Liver (tissue), 9 donors: ENCODE data around the gene DHRS12. TPM values are rescaled to one million over a fixed set of nuclear protein-coding genes. Genes with fewer than 3 reads are reported as not detected.

Experiments used
- DNase-seq: peaks from one replicate; pipeline ENCODE4 v3.0.0-alpha.2; 2017; ENCODE audit warnings: low spot score
- H3K27ac ChIP-seq, 2 donors: one replicate each; pipeline ENCODE4 v1.7.0; 2013; ENCODE audit warnings: inconsistent platforms in 2 of 2, low read length in 2 of 2, control low read depth in 1 of 2, low read depth in 1 of 2, mild to moderate bottlenecking in 1 of 2
- H3K27me3 ChIP-seq, 4 donors: one replicate each; pipeline versions ENCODE4 v1.6.1 to v1.7.0; 2013; ENCODE audit warnings: low read length in 3 of 4, inconsistent platforms in 1 of 4, mild to moderate bottlenecking in 1 of 4, moderate library complexity in 1 of 4; ENCODE audit not compliant: control insufficient read depth in 4 of 4, insufficient read depth in 4 of 4
- H3K36me3 ChIP-seq, 4 donors: one replicate each; pipeline versions ENCODE4 v1.6.1 to v1.7.0; 2013; ENCODE audit warnings: low read length in 3 of 4, mild to moderate bottlenecking in 3 of 4, low read depth in 1 of 4, moderate library complexity in 1 of 4; ENCODE audit not compliant: control insufficient read depth in 4 of 4, insufficient read depth in 3 of 4
- H3K4me1 ChIP-seq, 4 donors: one replicate each; pipeline versions ENCODE4 v1.6.1 to v1.7.0; 2013; ENCODE audit warnings: low read length in 3 of 4, mild to moderate bottlenecking in 3 of 4, moderate library complexity in 1 of 4; ENCODE audit not compliant: control insufficient read depth in 4 of 4, insufficient read depth in 4 of 4
- H3K4me3 ChIP-seq, 3 donors: one replicate each; pipeline versions ENCODE4 v1.6.1 to v1.7.0; 2013; ENCODE audit warnings: low read length in 3 of 3, control low read depth in 1 of 3, low read depth in 1 of 3, mild to moderate bottlenecking in 1 of 3
- H3K9ac ChIP-seq, 2 donors: one replicate each; pipeline ENCODE4 v1.7.0; 2013; ENCODE audit warnings: low read length in 2 of 2, mild to moderate bottlenecking in 2 of 2, moderate library complexity in 2 of 2, control low read depth in 1 of 2, low read depth in 1 of 2
- H3K9me3 ChIP-seq, 4 donors: one replicate each; pipeline versions ENCODE4 v1.6.1 to v1.7.0; 2013; ENCODE audit warnings: low read length in 3 of 4; ENCODE audit not compliant: control insufficient read depth in 4 of 4
- ATF3 ChIP-seq: IDR thresholded peaks from 2 replicates; pipeline ENCODE4 v1.6.1; 2016; ENCODE audit warnings: antibody characterized with exemption
- EGR1 ChIP-seq, 2 donors: IDR thresholded peaks; 2 replicates each; pipeline ENCODE4 v1.6.1; 2016 to 2018; ENCODE audit warnings: antibody characterized with exemption in 2 of 2, low read depth in 2 of 2
- FOXA1 ChIP-seq: IDR thresholded peaks from 2 replicates; pipeline ENCODE4 v1.6.1; 2016; ENCODE audit warnings: antibody characterized with exemption
- FOXA2 ChIP-seq: IDR thresholded peaks from 2 replicates; pipeline ENCODE4 v1.6.1; 2016; ENCODE audit warnings: antibody characterized with exemption
- GABPA ChIP-seq, 2 donors: IDR thresholded peaks in 1 of 2; conservative IDR thresholded peaks in 1 of 2; 2 replicates each; pipeline ENCODE4 v1.6.1; 2016; ENCODE audit warnings: antibody characterized with exemption in 2 of 2, mild to moderate bottlenecking in 1 of 2, moderate library complexity in 1 of 2
- HNF4A ChIP-seq, 2 donors: conservative IDR thresholded peaks; 2 replicates each; pipeline ENCODE4 v1.6.1; 2016; ENCODE audit warnings: antibody characterized with exemption in 2 of 2, mild to moderate bottlenecking in 2 of 2
- HNF4G ChIP-seq: IDR thresholded peaks from 2 replicates; pipeline ENCODE4 v1.6.1; 2016; ENCODE audit warnings: antibody characterized with exemption
- JUND ChIP-seq, 2 donors: IDR thresholded peaks; 2 replicates each; pipeline ENCODE4 v1.6.1; 2016; ENCODE audit warnings: antibody characterized with exemption in 2 of 2
- NR2F2 ChIP-seq: IDR thresholded peaks from 2 replicates; pipeline ENCODE4 v1.6.1; 2016; ENCODE audit warnings: antibody characterized with exemption
- RAD21 ChIP-seq, 2 donors: IDR thresholded peaks; 2 replicates each; pipeline ENCODE4 v1.6.1; 2016; ENCODE audit warnings: antibody characterized with exemption in 2 of 2, mild to moderate bottlenecking in 2 of 2
- RXRA ChIP-seq, 2 donors: IDR thresholded peaks; 2 replicates each; pipeline ENCODE4 v1.6.1; 2017 to 2018; ENCODE audit warnings: antibody characterized with exemption in 2 of 2, mild to moderate bottlenecking in 1 of 2
- SP1 ChIP-seq: IDR thresholded peaks from 2 replicates; pipeline ENCODE4 v1.6.1; 2018; ENCODE audit warnings: antibody characterized with exemption, mild to moderate bottlenecking
- TAF1 ChIP-seq: conservative IDR thresholded peaks from 2 replicates; pipeline ENCODE4 v1.6.1; 2016; ENCODE audit warnings: antibody characterized with exemption, mild to moderate bottlenecking
- YY1 ChIP-seq: IDR thresholded peaks from 2 replicates; pipeline ENCODE4 v1.6.1; 2016; ENCODE audit warnings: antibody characterized with exemption, mild to moderate bottlenecking
- WGBS: extraction: QIAGEN DNeasy Blood & Tissue Kit; methylation state at CpG from one replicate; pipeline ENCODE4 v1.1.7; 2013; 5-methylcytosine and 5-hydroxymethylcytosine counted together
- polyA plus RNA-seq, 2 donors: library from polyadenylated mRNA; stranded (reverse) in 1 of 2; unstranded in 1 of 2; fragments of 200-250 nt in 1 of 2; fragments of >200 nt in 1 of 2; fragmentation: Nextera tagmentation in 1 of 2; extraction: Ambion mirVana in 1 of 2; gene quantifications; one replicate each; pipeline versions ENCODE4 v1.2.1 to v1.2.3, GENCODE V29; 2013 to 2015
- total RNA-seq, 2 donors: library from RNA; depleted of rRNA; stranded (reverse); fragments of >200 nt; gene quantifications; one replicate each; pipeline ENCODE4 v1.2.3, GENCODE V29; 2014
- TF ChIP-seq, protein P1 (sequence below): fragments of 150-350 bp; IDR thresholded peaks from 2 replicates; pipeline ENCODE4 v1.5.1; 2017; ENCODE audit warnings: improper control_type of control experiment, low read depth, low read length; ENCODE audit not compliant: missing input control
- TF ChIP-seq, protein P2 (sequence below): IDR thresholded peaks from 2 replicates; pipeline ENCODE4 v1.6.1; 2016; ENCODE audit warnings: antibody characterized with exemption
- TF ChIP-seq, protein P3 (sequence below): IDR thresholded peaks from 2 replicates; pipeline ENCODE4 v1.6.1; 2016; ENCODE audit warnings: antibody characterized with exemption, mild to moderate bottlenecking
- TF ChIP-seq, protein P4 (sequence below): IDR thresholded peaks from 2 replicates; pipeline ENCODE4 v1.6.1; 2016; ENCODE audit warnings: antibody characterized with exemption
- donor health status: healthy.
- donor health status: healthy.
- donor health status: healthy.
- donor health status: healthy.
- donor health status: healthy.

The DHRS12 gene
- total and polyA plus RNA-seq, 4 donors = 6.5 to 15.5 (median 9.3) TPM

DNA sequence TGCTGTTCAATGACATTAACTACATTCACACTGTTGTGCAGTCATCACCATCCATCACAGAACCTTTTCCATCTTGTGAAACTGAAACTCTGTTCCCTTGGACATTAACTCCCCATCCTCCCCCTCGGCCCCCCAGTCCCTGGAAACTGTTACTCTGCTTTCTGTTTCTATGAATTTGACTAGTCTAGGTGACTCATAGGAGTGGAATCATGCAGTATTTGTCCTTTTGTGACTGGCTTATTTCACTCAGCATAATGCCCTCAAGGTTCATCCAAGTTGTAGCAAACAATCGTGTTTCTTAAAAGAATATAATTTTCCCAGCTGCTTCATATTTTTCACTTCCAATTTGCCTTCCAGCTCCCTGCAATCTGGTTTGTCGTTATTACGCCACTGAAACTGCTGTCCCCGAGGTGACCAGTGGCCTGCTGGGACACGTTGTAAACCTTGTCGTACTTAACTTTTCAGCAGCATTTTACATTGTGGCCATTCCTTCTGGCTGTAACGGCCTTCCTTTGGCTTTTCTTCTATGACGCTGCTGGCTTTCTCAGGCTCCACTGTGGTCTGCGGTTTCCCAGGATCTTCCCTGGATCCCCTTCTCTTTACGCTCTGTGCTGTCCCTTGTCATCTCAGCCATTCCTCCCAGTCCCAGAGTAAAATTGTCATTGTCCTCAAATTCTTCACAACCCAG, 74.0 kb downstream of the DHRS12 start:
- 73% methylated on average over 11 of the region's 11 CpGs for WGBS
- Histone ChIP-seq H3K9ac (no peak overlapping the region), H3K36me3 (no peaks in the 10 kb centered on the region), H3K4me3 (no peak overlapping the region), H3K27me3 (no peaks in the 10 kb centered on the region), H3K27ac (peak overlapping the region; percentile 48 to 82), H3K9me3 (no peaks in the 10 kb centered on the region), H3K4me1 (peaks cover 9 to 28% (median 20%) of the 10 kb centered on the region in 4 donors)
- peak in 1 of 2 donors; percentile 68 for TF ChIP-seq RXRA (IDR thresholded peaks at IDR 0.05)
- TF ChIP-seq YY1 = peak; percentile 32
- TF ChIP-seq GABPA (IDR thresholded peaks at IDR 0.05 in 1 of 2, conservative IDR thresholded peaks at IDR 0.05 in 1 of 2) = no peak
- TF ChIP-seq, protein P1, sequence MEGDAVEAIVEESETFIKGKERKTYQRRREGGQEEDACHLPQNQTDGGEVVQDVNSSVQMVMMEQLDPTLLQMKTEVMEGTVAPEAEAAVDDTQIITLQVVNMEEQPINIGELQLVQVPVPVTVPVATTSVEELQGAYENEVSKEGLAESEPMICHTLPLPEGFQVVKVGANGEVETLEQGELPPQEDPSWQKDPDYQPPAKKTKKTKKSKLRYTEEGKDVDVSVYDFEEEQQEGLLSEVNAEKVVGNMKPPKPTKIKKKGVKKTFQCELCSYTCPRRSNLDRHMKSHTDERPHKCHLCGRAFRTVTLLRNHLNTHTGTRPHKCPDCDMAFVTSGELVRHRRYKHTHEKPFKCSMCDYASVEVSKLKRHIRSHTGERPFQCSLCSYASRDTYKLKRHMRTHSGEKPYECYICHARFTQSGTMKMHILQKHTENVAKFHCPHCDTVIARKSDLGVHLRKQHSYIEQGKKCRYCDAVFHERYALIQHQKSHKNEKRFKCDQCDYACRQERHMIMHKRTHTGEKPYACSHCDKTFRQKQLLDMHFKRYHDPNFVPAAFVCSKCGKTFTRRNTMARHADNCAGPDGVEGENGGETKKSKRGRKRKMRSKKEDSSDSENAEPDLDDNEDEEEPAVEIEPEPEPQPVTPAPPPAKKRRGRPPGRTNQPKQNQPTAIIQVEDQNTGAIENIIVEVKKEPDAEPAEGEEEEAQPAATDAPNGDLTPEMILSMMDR = no peak
- TF ChIP-seq NR2F2 = peak; percentile 25
- TF ChIP-seq HNF4A (conservative IDR thresholded peaks at IDR 0.05) = peak in 1 of 2 donors; percentile 59
- TF ChIP-seq, protein P2, sequence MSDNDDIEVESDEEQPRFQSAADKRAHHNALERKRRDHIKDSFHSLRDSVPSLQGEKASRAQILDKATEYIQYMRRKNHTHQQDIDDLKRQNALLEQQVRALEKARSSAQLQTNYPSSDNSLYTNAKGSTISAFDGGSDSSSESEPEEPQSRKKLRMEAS = peak; percentile 20
- TF ChIP-seq JUND (IDR thresholded peaks at IDR 0.05) = peak; percentile 59 to 97
- TF ChIP-seq RAD21 (IDR thresholded peaks at IDR 0.05) = peak in 1 of 2 donors; percentile 23
- DNase-seq = no peak

DNA sequence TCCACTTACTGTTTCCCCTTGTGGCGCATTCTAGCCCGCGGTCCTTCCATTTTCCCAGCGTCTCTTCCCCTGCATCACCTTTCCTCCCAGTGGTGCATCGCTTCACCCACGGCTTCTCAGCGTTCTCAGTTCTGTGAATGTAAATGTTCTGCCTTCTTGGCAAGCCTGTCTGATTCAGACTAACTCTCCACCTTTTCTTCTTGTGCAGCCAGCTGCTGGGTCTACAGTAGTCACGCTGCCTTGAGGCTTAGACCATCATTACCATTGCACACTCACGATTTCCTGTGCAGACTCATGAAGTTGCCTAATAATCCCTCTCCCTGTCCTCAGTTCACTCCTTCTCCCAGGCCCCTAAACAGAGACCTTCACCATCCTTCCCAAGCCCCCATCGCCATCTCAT, 75.0 kb downstream of the DHRS12 start:
- no peaks in the 10 kb centered on the region for H3K9me3 ChIP-seq
- H3K27me3 ChIP-seq = no peaks in the 10 kb centered on the region
- H3K36me3 ChIP-seq = no peaks in the 10 kb centered on the region
- no peak for TF ChIP-seq RAD21 (IDR thresholded peaks at IDR 0.05)
- TF ChIP-seq RXRA (IDR thresholded peaks at IDR 0.05) = no peak
- TF ChIP-seq, protein P3, sequence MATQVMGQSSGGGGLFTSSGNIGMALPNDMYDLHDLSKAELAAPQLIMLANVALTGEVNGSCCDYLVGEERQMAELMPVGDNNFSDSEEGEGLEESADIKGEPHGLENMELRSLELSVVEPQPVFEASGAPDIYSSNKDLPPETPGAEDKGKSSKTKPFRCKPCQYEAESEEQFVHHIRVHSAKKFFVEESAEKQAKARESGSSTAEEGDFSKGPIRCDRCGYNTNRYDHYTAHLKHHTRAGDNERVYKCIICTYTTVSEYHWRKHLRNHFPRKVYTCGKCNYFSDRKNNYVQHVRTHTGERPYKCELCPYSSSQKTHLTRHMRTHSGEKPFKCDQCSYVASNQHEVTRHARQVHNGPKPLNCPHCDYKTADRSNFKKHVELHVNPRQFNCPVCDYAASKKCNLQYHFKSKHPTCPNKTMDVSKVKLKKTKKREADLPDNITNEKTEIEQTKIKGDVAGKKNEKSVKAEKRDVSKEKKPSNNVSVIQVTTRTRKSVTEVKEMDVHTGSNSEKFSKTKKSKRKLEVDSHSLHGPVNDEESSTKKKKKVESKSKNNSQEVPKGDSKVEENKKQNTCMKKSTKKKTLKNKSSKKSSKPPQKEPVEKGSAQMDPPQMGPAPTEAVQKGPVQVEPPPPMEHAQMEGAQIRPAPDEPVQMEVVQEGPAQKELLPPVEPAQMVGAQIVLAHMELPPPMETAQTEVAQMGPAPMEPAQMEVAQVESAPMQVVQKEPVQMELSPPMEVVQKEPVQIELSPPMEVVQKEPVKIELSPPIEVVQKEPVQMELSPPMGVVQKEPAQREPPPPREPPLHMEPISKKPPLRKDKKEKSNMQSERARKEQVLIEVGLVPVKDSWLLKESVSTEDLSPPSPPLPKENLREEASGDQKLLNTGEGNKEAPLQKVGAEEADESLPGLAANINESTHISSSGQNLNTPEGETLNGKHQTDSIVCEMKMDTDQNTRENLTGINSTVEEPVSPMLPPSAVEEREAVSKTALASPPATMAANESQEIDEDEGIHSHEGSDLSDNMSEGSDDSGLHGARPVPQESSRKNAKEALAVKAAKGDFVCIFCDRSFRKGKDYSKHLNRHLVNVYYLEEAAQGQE = no peak
- TF ChIP-seq FOXA2 = no peak
- TF ChIP-seq, protein P4, sequence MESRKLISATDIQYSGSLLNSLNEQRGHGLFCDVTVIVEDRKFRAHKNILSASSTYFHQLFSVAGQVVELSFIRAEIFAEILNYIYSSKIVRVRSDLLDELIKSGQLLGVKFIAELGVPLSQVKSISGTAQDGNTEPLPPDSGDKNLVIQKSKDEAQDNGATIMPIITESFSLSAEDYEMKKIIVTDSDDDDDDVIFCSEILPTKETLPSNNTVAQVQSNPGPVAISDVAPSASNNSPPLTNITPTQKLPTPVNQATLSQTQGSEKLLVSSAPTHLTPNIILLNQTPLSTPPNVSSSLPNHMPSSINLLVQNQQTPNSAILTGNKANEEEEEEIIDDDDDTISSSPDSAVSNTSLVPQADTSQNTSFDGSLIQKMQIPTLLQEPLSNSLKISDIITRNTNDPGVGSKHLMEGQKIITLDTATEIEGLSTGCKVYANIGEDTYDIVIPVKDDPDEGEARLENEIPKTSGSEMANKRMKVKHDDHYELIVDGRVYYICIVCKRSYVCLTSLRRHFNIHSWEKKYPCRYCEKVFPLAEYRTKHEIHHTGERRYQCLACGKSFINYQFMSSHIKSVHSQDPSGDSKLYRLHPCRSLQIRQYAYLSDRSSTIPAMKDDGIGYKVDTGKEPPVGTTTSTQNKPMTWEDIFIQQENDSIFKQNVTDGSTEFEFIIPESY = no peak
- TF ChIP-seq TAF1 = no peak
- TF ChIP-seq, protein P1 = no peak
- no peak for TF ChIP-seq NR2F2
- TF ChIP-seq HNF4A (conservative IDR thresholded peaks at IDR 0.05) = no peak
- no peak for TF ChIP-seq FOXA1
- no peak for TF ChIP-seq EGR1 (IDR thresholded peaks at IDR 0.05; ENCODE audit: low read depth in 2 of 2)
- TF ChIP-seq JUND (IDR thresholded peaks at IDR 0.05) = no peak
- no peak for TF ChIP-seq YY1
- TF ChIP-seq ATF3 = no peak
- TF ChIP-seq GABPA (IDR thresholded peaks at IDR 0.05 in 1 of 2, conservative IDR thresholded peaks at IDR 0.05 in 1 of 2) = no peak
- TF ChIP-seq SP1 = no peak
- TF ChIP-seq, protein P2 = no peak
- no peak for TF ChIP-seq HNF4G
- H3K4me1 ChIP-seq = peaks cover 8 to 28% (median 20%) of the 10 kb centered on the region in 4 donors
- no peak for DNase-seq
- WGBS = 92% methylated on average over 10 of the region's 10 CpGs
- H3K27ac ChIP-seq = peak overlapping the region; percentile 36 to 82
- H3K4me3 ChIP-seq = no peak overlapping the region
- no peak overlapping the region for H3K9ac ChIP-seq
